ENCODE results near the gene SERPINB1.
"Not testable (repeated sequence)": the region's sequence is repeated elsewhere in the genome, so short reads cannot be mapped to it uniquely, and the experiment has no call there.

SERPINB1 gene

GRCh38 chr6:2866171-2866846, 24.6 kb upstream of the SERPINB1 start:
- no peak for DNase-seq (ENCODE audit: low read depth in 2 of 2)

GRCh38 chr6:2865694-2866151, 24.1 kb upstream of the SERPINB1 start:
- no peak for DNase-seq (ENCODE audit: low read depth in 2 of 2)

- no peak for DNase-seq (ENCODE audit: low read depth in 2 of 2)
Observed at GRCh38 chr6:2865270-2865669, 23.6 kb upstream of the SERPINB1 start.

- no peak for DNase-seq (ENCODE audit: low read depth in 2 of 2)
Observed at GRCh38 chr6:2863901-2864300, 22.2 kb upstream of the SERPINB1 start.

- no peak for DNase-seq (ENCODE audit: low read depth in 2 of 2)
Observed at GRCh38 chr6:2862712-2863181, 21.1 kb upstream of the SERPINB1 start.

GRCh38 chr6:2861822-2862164, 20.1 kb upstream of the SERPINB1 start:
- no peak for DNase-seq (ENCODE audit: low read depth in 2 of 2)

GRCh38 chr6:2861060-2861821, 19.6 kb upstream of the SERPINB1 start:
- no peak for DNase-seq (ENCODE audit: low read depth in 2 of 2)

GRCh38 chr6:2860706-2861059, 19.0 kb upstream of the SERPINB1 start:
- DNase-seq (ENCODE audit: low read depth in 2 of 2), result not testable (repeated sequence)

- DNase-seq (ENCODE audit: low read depth in 2 of 2), result not testable (repeated sequence)
Observed at GRCh38 chr6:2859798-2860705, 18.4 kb upstream of the SERPINB1 start.

- DNase-seq (ENCODE audit: low read depth in 2 of 2), result no peak
Observed at GRCh38 chr6:2859185-2859700, 17.6 kb upstream of the SERPINB1 start.

- peak; percentile 36 to 52 for DNase-seq (ENCODE audit: low read depth in 2 of 2)
Observed at GRCh38 chr6:2857580-2858337, 16.1 kb upstream of the SERPINB1 start.

GRCh38 chr6:2857185-2857579, 15.5 kb upstream of the SERPINB1 start:
- DNase-seq (ENCODE audit: low read depth in 2 of 2), result no peak

GRCh38 chr6:2855061-2855519, 13.4 kb upstream of the SERPINB1 start:
- DNase-seq (ENCODE audit: low read depth in 2 of 2), result no peak

- no peak for DNase-seq (ENCODE audit: low read depth in 2 of 2)
Observed at GRCh38 chr6:2854396-2854982, 12.8 kb upstream of the SERPINB1 start.

GRCh38 chr6:2853769-2854395, 12.2 kb upstream of the SERPINB1 start:
- peak in 1 of 2 donors; percentile 64 for DNase-seq (ENCODE audit: low read depth in 2 of 2)

GRCh38 chr6:2853378-2853768, 11.7 kb upstream of the SERPINB1 start:
- not testable (repeated sequence) for DNase-seq (ENCODE audit: low read depth in 2 of 2)

GRCh38 chr6:2852921-2853322, 11.3 kb upstream of the SERPINB1 start:
- no peak for DNase-seq (ENCODE audit: low read depth in 2 of 2)

- no peak for DNase-seq (ENCODE audit: low read depth in 2 of 2)
Observed at GRCh38 chr6:2852514-2852855, 10.8 kb upstream of the SERPINB1 start.

GRCh38 chr6:2851727-2852513, 10.3 kb upstream of the SERPINB1 start:
- no peak for DNase-seq (ENCODE audit: low read depth in 2 of 2)

Data from stimulated activated CD4-positive, alpha-beta T cell treated with anti-CD3 and anti-CD28 coated beads, Interleukin-1b, Interleukin-23, amount 100 ng/mL, for 1 hour (primary cell).